Adipocyte (in vitro differentiated cells): ENCODE results near the gene GADD45A.

Experiments
- DNase-seq: peaks from one replicate; pipeline ENCODE4 v3.0.0-alpha.2; 2015; ENCODE audit warnings: low read depth
- H3K27me3 ChIP-seq: replicated peaks from 2 replicates; pipeline ENCODE4 v1.7.0; 2013; ENCODE audit warnings: mild to moderate bottlenecking, low read length, moderate library complexity; ENCODE audit not compliant: control insufficient read depth, insufficient read depth
- H3K36me3 ChIP-seq: 2 replicates; pipeline ENCODE4 v1.7.0; 2013; ENCODE audit warnings: low read length, mild to moderate bottlenecking, moderate library complexity; ENCODE audit not compliant: control insufficient read depth, insufficient read depth, severe bottlenecking
- H3K4me1 ChIP-seq: 2 replicates; pipeline ENCODE4 v1.7.0; 2013; ENCODE audit warnings: mild to moderate bottlenecking, low read length, moderate library complexity; ENCODE audit not compliant: control insufficient read depth, insufficient read depth
- H3K4me3 ChIP-seq: 2 replicates; pipeline ENCODE4 v1.7.0; 2013; ENCODE audit warnings: mild to moderate bottlenecking, low read length, moderate library complexity
- H3K9ac ChIP-seq: 2 replicates; pipeline ENCODE4 v1.7.0; 2013; ENCODE audit warnings: mild to moderate bottlenecking, low read length, moderate library complexity
- H3K9me3 ChIP-seq: 2 replicates; pipeline ENCODE4 v1.7.0; 2013; ENCODE audit warnings: mild to moderate bottlenecking, low read length, moderate library complexity; ENCODE audit not compliant: control insufficient read depth

The GADD45A gene

GRCh38 chr1:67735806-67736627 is 51.0 kb downstream of the GADD45A start:
- peak; percentile 82 for DNase-seq
- H3K4me3 ChIP-seq, result peak overlapping the region; percentile 26
- no peaks in the 10 kb centered on the region for H3K36me3 ChIP-seq

GRCh38 chr1:67736750-67737149 is 51.7 kb downstream of the GADD45A start:
- H3K9ac ChIP-seq, result peak overlapping the region; percentile 58
- H3K27me3 ChIP-seq, result no peaks in the 10 kb centered on the region
- H3K9me3 ChIP-seq, result no peaks in the 10 kb centered on the region
- H3K4me1 ChIP-seq, result peaks cover 64% of the 10 kb centered on the region
- H3K4me3 ChIP-seq, result no peak overlapping the region
- DNase-seq, result no peak
- H3K36me3 ChIP-seq, result no peaks in the 10 kb centered on the region

More at GRCh38 chr1:67735806-67736627, 51.0 kb downstream of the GADD45A start:
- peaks cover 60% of the 10 kb centered on the region for H3K4me1 ChIP-seq
- H3K9ac ChIP-seq, result peak overlapping the region; percentile 58
- no peaks in the 10 kb centered on the region for H3K9me3 ChIP-seq
- H3K27me3 ChIP-seq, result no peaks in the 10 kb centered on the region

- no peak for DNase-seq
- H3K9ac ChIP-seq, result no peak overlapping the region
- H3K27me3 ChIP-seq, result no peaks in the 10 kb centered on the region
- no peak overlapping the region for H3K4me3 ChIP-seq
- H3K4me1 ChIP-seq, result peaks cover 56% of the 10 kb centered on the region
- H3K36me3 ChIP-seq, result no peaks in the 10 kb centered on the region
- H3K9me3 ChIP-seq, result no peaks in the 10 kb centered on the region
These were observed 52.9 kb downstream of the GADD45A start for GRCh38 chr1:67737875-67738274.
